HepG2 (cell line): ENCODE data around the gene CHRNA5. TPM values are rescaled to one million over a fixed set of nuclear protein-coding genes. Genes with fewer than 3 reads are reported as not detected.

Experiments
- CREM ChIP-seq, 2 experiments: sonication (generic) in 1 of 2; formaldehyde crosslinking in 1 of 2; IDR thresholded peaks; 2 replicates each; pipeline versions ENCODE4 v1.4.0 to v1.6.1; 2016 to 2020; ENCODE audit warnings: antibody characterized with exemption in 1 of 2, mild to moderate bottlenecking in 1 of 2, missing genetic modification reagents in 1 of 2
- GATAD2A ChIP-seq: IDR thresholded peaks from 2 replicates; pipeline ENCODE4 v1.6.1; 2016
- KDM5A ChIP-seq: fragments of 200-600 bp; sonication (generic); IDR thresholded peaks from 2 replicates; pipeline ENCODE4 v1.7.0; 2018; ENCODE audit warnings: antibody characterized with exemption, mild to moderate bottlenecking, low read length, borderline replicate concordance
- RARA ChIP-seq: IDR thresholded peaks from 2 replicates; pipeline ENCODE4 v1.6.1; 2016; ENCODE audit warnings: missing genetic modification reagents, missing compliant biosample characterization
- SMARCC2 ChIP-seq: fragments of 450-650 bp; IDR thresholded peaks from 2 replicates; pipeline ENCODE4 v1.6.1; 2017; ENCODE audit warnings: antibody characterized with exemption, mild to moderate bottlenecking
- TGIF2 ChIP-seq: IDR thresholded peaks from 2 replicates; pipeline ENCODE4 v1.6.1; 2016; ENCODE audit warnings: control low read depth, missing compliant biosample characterization
- TRIM24 ChIP-seq: sonication (generic); formaldehyde crosslinking; IDR thresholded peaks from 2 replicates; pipeline ENCODE4 v1.8.0; 2022; ENCODE audit warnings: mild to moderate bottlenecking, missing genetic modification reagents
- ZNF598 ChIP-seq: sonication (generic); formaldehyde crosslinking; IDR thresholded peaks from 2 replicates; pipeline ENCODE4 v1.5.1; 2020; ENCODE audit warnings: mild to moderate bottlenecking, missing genetic modification reagents, borderline replicate concordance
- ZNF652 ChIP-seq: IDR thresholded peaks from 2 replicates; pipeline ENCODE4 v1.6.1; 2016; ENCODE audit warnings: low read depth, borderline replicate concordance
- polyA plus RNA-seq, 8 experiments: library from polyadenylated mRNA; depleted of rRNA in 3 of 8; stranded (reverse) in 7 of 8; unstranded in 1 of 8; fragments of >200 nt; fragmentation: Illumina TruSeq in 4 of 8; extraction: Trizol in 4 of 8; gene quantifications; 2 replicates each; pipeline versions ENCODE4 v1.2.1 to v1.2.3, GENCODE V29; 2011 to 2016; ENCODE audit warnings: low read depth in 4 of 8, missing spikeins in 1 of 8, mixed read lengths in 1 of 8; ENCODE audit not compliant: insufficient read depth in 1 of 8
- total RNA-seq, 5 experiments: library from RNA; depleted of rRNA; stranded (reverse); fragments of >200 nt; fragmentation: Illumina TruSeq; extraction: Trizol; gene quantifications; 2 replicates each; pipeline ENCODE4 v1.2.3, GENCODE V29; 2016; ENCODE audit warnings: low read depth in 1 of 5
- TF ChIP-seq, protein P1 (sequence below): sonication (generic); formaldehyde crosslinking; IDR thresholded peaks from 2 replicates; pipeline ENCODE4 v1.5.0; 2020; ENCODE audit warnings: mild to moderate bottlenecking, missing genetic modification reagents
- TF ChIP-seq, protein P2 (sequence below): sonication (generic); formaldehyde crosslinking; IDR thresholded peaks from 2 replicates; pipeline ENCODE4 v1.4.0; 2020; ENCODE audit warnings: mild to moderate bottlenecking, missing genetic modification reagents
- TF ChIP-seq, protein P3 (sequence below): sonication (generic); formaldehyde crosslinking; IDR thresholded peaks from 2 replicates; pipeline ENCODE4 v1.9.0; 2022; ENCODE audit warnings: missing genetic modification reagents, mild to moderate bottlenecking, borderline replicate concordance
- TF ChIP-seq, protein P4 (sequence below): sonication (generic); formaldehyde crosslinking; IDR thresholded peaks from 2 replicates; pipeline ENCODE4 v1.8.1; 2023; ENCODE audit warnings: mild to moderate bottlenecking, missing genetic modification reagents
- TF ChIP-seq, protein P5 (sequence below): sonication (generic); formaldehyde crosslinking; IDR thresholded peaks from 2 replicates; pipeline ENCODE4 v1.4.0; 2020; ENCODE audit warnings: missing genetic modification reagents; ENCODE audit errors: not compliant biosample characterization
- TF ChIP-seq, protein P6 (sequence below): sonication (generic); formaldehyde crosslinking; IDR thresholded peaks from 2 replicates; pipeline ENCODE4 v1.4.0; 2020; ENCODE audit warnings: missing genetic modification reagents

The CHRNA5 gene
- total and polyA plus RNA-seq, 2 of the 13 experiments (the other 11 are each of a cell fraction or from before 2014, with no cell fraction given), result 3.7 to 10.5 TPM

DNA sequence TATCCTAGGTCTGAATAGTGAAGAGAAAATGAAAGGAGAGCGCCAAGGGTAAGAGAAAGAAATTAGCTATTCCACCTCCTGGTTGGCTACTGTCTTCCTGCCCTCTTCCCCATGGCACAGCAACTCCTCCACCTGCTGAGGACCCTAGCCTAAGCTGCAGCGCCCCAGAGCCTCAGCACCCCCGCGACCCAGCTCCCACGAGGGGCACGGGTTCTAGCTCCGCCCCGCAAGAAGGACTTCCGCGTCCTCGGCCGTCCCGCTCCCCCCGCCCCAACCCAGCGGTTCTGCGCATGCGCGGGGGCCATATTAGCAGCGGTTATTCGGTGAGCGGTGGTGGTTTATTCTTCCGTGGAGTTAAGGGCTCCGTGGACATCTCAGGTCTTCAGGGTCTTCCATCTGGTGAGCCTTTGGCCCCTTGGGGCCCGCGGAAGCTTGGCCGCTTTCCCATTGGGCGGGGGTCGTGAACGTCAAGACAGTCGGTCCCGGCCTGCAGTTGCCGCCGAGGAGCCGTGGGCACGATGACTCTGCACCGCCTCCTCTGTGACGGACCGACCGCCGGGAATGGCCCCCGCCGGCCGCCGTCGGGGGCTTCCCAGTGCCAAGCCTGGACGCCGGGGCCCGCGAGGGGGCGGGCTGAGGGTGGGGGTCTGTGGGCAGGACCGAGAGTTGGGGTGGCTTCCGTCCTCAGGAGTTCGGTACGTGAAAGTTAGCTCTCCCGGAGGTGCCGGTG is 25.0 kb upstream of the CHRNA5 start, which contains the start of gene PSMA4 (continued):
- TF ChIP-seq, protein P1, sequence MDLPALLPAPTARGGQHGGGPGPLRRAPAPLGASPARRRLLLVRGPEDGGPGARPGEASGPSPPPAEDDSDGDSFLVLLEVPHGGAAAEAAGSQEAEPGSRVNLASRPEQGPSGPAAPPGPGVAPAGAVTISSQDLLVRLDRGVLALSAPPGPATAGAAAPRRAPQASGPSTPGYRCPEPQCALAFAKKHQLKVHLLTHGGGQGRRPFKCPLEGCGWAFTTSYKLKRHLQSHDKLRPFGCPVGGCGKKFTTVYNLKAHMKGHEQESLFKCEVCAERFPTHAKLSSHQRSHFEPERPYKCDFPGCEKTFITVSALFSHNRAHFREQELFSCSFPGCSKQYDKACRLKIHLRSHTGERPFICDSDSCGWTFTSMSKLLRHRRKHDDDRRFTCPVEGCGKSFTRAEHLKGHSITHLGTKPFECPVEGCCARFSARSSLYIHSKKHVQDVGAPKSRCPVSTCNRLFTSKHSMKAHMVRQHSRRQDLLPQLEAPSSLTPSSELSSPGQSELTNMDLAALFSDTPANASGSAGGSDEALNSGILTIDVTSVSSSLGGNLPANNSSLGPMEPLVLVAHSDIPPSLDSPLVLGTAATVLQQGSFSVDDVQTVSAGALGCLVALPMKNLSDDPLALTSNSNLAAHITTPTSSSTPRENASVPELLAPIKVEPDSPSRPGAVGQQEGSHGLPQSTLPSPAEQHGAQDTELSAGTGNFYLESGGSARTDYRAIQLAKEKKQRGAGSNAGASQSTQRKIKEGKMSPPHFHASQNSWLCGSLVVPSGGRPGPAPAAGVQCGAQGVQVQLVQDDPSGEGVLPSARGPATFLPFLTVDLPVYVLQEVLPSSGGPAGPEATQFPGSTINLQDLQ, result 0 out of 2 replicates have a peak, but pooled peaks have one; percentile 51
- TF ChIP-seq TRIM24 (CRISPR knock-in tag) (no peak), SMARCC2 (no peak), RARA (CRISPR knock-in tag) (peak; percentile 31; the same call in 1 of the 2 replicates), KDM5A (peak; percentile 66; the same call in 1 of the 2 replicates), GATAD2A (CRISPR knock-in tag) (peak; percentile 26; the same call in 1 of the 2 replicates), ZNF652 (CRISPR knock-in tag) (peak; percentile 21; the same call in 1 of the 2 replicates), CREM (IDR thresholded peaks at IDR 0.05) (peak; percentile 10; the same call in 1 of the 2 replicates), CREM (CRISPR knock-in tag; IDR thresholded peaks at IDR 0.05) (no peak), TGIF2 (peak; percentile 84; the same call in 1 of the 2 replicates), ZNF598 (CRISPR knock-in tag) (peak; percentile 76; the same call in 1 of the 2 replicates)
- TF ChIP-seq, protein P2, sequence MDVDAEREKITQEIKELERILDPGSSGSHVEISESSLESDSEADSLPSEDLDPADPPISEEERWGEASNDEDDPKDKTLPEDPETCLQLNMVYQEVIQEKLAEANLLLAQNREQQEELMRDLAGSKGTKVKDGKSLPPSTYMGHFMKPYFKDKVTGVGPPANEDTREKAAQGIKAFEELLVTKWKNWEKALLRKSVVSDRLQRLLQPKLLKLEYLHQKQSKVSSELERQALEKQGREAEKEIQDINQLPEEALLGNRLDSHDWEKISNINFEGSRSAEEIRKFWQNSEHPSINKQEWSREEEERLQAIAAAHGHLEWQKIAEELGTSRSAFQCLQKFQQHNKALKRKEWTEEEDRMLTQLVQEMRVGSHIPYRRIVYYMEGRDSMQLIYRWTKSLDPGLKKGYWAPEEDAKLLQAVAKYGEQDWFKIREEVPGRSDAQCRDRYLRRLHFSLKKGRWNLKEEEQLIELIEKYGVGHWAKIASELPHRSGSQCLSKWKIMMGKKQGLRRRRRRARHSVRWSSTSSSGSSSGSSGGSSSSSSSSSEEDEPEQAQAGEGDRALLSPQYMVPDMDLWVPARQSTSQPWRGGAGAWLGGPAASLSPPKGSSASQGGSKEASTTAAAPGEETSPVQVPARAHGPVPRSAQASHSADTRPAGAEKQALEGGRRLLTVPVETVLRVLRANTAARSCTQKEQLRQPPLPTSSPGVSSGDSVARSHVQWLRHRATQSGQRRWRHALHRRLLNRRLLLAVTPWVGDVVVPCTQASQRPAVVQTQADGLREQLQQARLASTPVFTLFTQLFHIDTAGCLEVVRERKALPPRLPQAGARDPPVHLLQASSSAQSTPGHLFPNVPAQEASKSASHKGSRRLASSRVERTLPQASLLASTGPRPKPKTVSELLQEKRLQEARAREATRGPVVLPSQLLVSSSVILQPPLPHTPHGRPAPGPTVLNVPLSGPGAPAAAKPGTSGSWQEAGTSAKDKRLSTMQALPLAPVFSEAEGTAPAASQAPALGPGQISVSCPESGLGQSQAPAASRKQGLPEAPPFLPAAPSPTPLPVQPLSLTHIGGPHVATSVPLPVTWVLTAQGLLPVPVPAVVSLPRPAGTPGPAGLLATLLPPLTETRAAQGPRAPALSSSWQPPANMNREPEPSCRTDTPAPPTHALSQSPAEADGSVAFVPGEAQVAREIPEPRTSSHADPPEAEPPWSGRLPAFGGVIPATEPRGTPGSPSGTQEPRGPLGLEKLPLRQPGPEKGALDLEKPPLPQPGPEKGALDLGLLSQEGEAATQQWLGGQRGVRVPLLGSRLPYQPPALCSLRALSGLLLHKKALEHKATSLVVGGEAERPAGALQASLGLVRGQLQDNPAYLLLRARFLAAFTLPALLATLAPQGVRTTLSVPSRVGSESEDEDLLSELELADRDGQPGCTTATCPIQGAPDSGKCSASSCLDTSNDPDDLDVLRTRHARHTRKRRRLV (CRISPR knock-in tag), result no peak
- TF ChIP-seq, protein P3, sequence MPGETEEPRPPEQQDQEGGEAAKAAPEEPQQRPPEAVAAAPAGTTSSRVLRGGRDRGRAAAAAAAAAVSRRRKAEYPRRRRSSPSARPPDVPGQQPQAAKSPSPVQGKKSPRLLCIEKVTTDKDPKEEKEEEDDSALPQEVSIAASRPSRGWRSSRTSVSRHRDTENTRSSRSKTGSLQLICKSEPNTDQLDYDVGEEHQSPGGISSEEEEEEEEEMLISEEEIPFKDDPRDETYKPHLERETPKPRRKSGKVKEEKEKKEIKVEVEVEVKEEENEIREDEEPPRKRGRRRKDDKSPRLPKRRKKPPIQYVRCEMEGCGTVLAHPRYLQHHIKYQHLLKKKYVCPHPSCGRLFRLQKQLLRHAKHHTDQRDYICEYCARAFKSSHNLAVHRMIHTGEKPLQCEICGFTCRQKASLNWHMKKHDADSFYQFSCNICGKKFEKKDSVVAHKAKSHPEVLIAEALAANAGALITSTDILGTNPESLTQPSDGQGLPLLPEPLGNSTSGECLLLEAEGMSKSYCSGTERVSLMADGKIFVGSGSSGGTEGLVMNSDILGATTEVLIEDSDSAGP (CRISPR knock-in tag), result peak; percentile 88; the same call in 1 of the 2 replicates
- TF ChIP-seq, protein P4, sequence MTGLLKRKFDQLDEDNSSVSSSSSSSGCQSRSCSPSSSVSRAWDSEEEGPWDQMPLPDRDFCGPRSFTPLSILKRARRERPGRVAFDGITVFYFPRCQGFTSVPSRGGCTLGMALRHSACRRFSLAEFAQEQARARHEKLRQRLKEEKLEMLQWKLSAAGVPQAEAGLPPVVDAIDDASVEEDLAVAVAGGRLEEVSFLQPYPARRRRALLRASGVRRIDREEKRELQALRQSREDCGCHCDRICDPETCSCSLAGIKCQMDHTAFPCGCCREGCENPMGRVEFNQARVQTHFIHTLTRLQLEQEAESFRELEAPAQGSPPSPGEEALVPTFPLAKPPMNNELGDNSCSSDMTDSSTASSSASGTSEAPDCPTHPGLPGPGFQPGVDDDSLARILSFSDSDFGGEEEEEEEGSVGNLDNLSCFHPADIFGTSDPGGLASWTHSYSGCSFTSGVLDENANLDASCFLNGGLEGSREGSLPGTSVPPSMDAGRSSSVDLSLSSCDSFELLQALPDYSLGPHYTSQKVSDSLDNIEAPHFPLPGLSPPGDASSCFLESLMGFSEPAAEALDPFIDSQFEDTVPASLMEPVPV (CRISPR knock-in tag), result peak; percentile 35; the same call in 1 of the 2 replicates
- TF ChIP-seq, protein P5, sequence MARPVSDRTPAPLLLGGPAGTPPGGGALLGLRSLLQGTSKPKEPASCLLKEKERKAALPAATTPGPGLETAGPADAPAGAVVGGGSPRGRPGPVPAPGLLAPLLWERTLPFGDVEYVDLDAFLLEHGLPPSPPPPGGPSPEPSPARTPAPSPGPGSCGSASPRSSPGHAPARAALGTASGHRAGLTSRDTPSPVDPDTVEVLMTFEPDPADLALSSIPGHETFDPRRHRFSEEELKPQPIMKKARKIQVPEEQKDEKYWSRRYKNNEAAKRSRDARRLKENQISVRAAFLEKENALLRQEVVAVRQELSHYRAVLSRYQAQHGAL (CRISPR knock-in tag), result no peak
- TF ChIP-seq, protein P6, sequence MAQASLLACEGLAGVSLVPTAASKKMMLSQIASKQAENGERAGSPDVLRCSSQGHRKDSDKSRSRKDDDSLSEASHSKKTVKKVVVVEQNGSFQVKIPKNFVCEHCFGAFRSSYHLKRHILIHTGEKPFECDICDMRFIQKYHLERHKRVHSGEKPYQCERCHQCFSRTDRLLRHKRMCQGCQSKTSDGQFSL (CRISPR knock-in tag), result 0 out of 2 replicates have a peak, but pooled peaks have one; percentile 42
